GM18861 (cell line): ENCODE data around the gene SLC27A1.
"Not testable (repeated sequence)": the region's sequence is repeated elsewhere in the genome, so short reads cannot be mapped to it uniquely, and the experiment has no call there.

ENCODE experiments used
- ATAC-seq: cut with Tn5 transposase; IDR thresholded peaks from one replicate; pipeline ENCODE4 v1.9.1; 2021; ENCODE audit not compliant: unreplicated experiment

The SLC27A1 gene

DNA sequence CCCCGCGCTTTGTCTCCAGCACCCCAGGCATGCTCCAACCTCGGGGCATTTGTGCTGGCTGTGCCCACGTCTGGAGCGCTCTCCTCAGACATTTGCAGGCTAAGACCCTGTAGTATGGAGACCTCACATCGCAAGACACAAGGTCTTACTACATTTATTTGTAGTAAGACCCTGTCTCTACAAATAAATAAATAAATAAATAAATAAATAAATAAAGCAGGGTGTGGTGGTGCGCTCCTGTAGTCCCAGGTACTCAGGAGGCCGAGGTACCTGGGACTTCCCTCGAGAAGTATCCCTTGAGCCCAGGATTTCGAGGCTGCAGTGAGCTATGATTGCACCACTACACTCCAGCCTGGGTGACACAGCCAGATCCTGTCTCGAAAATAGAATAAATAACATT lies 14.2 kb upstream of the SLC27A1 start:
- ATAC-seq: no peak

DNA sequence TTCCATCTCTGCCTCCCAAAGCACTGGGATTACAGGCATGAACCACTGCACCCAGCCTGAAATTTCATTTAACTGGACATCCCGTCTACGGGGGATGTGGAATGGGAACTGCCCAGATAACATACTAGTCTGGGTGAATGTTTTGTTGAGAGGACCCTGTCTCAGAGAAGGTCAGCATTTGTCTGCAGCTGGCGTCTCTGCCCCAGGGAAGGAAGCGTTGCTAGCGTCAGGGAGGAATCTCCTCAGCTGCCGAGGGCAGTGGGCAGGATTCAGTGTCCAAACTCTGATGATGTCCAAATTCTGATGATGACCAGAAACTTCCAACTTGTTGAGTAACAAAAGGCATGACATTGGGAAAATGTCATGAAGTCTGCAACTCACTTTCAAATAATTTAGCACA lies 12.7 kb upstream of the SLC27A1 start:
- no peak for ATAC-seq

DNA sequence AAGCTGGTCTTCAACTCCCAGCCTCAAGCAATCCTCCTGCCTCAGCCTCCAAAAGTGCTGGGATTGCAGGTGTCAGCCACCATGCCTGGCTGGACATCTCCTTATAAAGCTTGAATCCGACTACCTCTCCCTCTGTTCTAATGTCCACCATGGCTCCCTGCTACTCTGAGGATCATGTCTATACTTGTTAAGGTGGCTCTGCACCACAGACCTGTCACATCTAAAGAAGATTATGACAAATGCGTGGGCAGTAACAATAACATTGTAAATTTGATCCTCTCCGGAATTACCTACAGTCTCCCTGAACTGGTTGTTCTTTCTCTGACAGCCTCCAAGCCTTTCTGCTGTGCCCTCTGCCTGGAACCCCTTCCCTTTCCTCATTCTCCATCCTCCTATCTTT lies 11.4 kb upstream of the SLC27A1 start:
- no peak for ATAC-seq

DNA sequence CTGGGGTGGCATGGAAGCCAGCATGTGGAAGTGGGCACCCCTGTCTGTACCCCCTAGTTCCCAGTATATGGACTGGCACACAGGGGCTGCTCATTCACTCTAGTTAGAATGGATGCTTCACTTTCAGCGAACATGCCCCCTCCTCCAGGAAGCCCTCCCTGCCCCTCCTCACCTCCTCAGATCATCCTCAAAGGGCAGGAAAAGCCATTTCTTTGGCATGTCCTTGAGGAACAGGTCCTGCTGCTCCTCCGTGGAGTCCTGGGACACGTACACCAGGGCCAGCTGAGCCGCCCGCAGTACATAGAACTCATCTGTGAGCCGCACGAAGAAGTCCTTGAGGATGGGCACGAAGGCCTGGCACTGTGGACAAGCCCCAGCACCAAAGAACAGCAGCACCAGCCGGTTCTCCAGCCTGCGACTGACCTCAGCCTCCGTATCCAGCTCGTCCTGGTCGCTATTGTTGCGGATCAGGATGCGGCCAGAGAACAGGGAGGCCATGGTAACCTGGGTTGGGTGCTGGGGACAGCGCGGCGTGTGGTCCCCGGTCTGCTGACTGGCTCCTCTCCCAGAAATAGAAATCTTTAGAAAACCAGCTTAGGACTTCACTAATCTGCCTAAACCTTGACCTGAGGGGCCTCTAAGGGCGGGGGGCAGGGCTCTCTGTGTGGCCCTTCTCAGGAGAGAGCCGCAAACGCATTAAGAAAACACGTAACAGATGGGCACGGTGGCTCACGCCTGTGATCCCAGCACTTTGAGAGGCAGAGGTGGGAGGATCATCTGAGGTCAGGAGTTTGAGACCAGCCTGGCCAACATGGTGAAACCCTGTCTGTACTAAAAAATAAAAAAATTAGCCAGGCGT lies 9.7 kb upstream of the SLC27A1 start, which contains the start of gene NXNL1:
Gene NXNL1, minus strand, starts transcription at position 555 of the 859 bp plus-strand sequence. Its CDS starts 57 bp downstream, at position 498.
- no peak for ATAC-seq

DNA sequence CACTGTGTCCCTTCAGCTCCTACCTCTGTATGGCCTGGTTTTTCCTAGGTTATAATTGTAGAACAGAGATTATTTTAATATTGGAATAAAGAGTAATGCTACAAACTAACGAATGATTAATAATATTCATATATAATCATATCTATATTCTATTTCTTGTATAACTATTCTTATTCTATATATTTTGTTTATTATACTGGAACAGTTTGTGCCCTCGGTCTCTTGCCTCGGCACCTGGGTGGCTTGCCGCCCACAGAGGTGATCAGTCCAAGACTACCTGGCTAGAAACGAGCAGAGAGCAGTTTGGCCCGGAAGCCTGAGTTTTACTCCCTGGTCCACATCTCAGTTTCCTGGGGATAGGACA lies 3.9 kb upstream of the SLC27A1 start:
- no peak for ATAC-seq

DNA sequence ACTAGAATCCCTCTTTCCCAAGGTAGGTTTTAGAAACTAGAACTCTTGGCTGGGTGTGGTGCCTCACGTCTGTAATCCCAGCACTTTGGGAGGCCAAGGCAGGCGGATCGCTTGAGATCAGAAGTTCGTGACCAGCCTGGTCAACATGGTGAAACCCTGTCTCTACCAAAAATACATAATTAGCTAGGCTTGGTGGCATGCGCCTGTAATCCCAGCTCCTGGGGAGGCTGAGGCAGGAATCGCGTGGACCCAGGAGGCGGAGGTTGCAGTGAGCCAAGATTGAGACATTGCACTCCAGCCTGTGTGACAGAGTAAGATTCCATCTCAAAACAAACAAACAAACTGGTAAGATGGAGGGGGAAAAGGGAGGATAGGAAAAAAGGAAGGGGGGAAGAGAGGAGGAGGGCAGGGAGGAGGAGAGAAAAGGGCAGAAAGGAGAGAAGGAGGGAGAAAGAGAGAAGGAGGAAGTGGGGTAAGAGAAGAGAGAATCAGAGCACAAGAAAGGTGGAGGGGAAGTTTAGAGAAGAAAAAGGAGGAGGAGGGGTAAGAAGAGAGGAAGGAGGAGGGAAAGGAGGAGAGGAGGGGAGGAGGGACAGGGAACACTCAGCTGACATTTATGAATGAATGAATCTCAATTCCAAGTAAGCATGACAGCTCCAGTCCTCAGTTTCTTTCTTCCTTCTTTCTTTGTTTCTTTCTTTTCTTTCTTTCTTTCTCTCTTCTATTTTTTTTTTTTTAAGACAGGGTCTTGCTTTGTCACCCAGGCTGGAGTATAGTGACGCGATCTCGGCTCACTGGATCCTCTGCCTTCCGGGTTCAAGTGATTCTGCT lies 2.6 kb upstream of the SLC27A1 start:
- ATAC-seq: no peak

DNA sequence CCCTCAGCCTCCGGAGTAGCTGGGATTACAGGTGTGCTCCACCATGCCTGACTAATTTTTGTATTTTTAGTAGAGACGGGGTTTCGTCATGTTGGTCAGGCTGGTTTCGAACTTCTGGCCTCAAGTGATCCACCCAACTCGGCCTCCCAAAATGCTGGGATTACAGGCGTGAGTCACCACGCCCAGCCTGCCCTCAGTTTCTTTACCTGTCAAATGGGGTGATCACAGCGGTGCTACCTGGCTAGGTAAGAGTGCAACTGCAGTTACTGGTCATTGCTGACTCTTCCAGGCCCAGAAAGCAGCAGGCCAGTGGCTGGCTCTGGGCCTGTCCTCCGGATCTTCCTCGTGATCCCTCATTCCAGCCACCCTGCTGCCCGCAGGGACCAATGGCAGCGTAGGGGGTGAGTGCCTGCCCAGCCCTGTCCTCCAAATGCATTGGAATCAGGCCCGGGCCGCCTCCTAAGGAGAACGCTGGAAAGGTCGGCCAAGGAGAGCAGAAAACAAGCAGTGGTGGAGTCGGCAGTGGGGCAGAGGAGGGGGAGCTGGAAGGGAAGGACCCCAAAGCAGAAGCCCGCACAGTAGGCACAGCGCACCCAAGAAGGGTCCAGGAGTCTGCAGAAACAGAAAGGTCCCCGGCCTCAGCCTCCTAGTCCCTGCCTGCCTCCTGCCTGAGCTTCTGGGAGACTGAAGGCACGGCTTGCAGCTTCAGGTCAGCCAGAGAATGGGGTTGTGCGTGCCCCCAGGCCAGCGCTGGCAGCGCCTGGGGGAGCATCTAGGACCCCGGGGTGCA lies 1.8 kb upstream of the SLC27A1 start:
- ATAC-seq: no peak

DNA sequence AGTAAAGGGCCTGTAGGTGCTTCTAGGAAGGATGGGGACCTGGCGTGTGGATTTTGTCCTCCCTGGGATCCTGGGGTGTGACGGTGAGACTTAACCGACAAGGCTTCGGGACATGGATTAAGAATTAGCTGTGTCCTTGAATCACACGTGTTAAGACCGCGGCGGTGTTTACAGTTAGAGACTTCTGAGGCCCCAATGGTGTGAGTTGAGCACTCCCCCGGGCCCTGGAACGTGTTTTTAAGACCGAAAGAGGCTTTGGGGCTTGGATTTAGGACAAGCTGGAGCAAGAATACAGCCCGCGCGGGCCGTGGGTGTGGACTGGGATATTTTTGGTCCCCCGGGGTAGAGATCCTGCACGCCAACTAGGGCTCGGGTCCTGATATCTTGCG lies 1.2 kb upstream of the SLC27A1 start:
- no peak for ATAC-seq

DNA sequence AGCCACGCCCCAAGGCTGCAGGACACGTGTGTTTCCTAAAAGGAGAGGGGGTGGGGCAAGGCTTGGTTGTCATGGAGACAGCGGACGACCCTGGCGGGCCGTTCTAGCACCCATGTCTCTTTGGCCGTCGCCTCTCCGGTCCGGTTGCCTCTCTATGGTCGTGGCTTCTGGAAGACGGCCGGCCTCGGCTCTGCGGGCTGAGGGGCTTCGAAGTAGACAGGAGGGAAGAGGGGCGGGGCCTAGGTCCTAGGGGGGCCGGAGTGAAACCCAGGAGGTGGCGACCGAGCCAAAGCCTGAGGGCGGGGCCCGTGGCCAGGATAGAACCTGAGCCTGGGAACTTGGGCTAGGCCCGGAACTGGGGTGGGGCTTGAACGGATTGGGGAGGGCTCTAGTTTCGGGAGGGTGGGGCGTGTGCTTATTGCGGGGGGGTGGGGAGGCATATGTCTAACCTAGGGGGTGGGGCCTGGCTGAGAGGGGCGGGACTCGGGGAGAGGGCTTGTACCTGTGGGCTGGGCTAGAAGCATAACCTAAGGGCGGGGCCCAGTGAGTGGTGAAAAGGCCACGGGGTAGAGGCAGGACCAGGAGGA lies 750 bp upstream of the SLC27A1 start:
- ATAC-seq: peak; percentile 21

DNA sequence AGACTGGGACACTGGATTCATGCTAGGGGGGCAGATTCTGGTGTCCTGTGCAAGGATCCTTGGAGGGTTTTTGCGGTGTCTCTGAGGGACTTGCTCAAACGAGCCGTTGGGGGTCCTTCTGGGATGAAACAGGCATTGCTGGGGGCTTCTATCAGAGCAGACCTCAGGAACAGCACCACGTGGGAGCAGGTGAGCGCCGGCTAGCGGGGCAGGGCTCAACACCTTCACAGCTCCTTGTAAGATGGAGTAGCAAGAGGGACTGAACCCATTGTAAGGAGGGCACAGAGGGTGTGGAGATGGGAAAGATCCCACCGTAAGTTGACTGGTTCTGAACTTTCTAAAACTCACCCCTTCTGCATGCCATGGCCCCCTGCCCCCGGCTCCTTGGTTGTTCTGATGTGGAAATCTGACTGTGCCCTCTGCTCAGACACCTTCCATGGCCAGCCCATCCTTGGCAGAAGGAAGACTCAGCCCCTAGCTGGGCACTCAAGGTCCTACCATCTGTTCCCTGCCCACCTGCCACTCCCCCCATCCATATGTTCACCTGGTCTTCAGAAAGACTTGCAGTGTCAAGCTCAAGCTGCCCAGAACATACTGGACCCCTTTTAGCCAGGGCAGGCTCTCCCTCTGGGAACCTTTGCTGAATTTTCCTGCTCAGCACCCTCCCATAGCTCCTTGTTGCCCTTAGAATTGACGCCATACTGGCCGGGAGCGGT lies 1.2 kb downstream of the SLC27A1 start:
- no peak for ATAC-seq

DNA sequence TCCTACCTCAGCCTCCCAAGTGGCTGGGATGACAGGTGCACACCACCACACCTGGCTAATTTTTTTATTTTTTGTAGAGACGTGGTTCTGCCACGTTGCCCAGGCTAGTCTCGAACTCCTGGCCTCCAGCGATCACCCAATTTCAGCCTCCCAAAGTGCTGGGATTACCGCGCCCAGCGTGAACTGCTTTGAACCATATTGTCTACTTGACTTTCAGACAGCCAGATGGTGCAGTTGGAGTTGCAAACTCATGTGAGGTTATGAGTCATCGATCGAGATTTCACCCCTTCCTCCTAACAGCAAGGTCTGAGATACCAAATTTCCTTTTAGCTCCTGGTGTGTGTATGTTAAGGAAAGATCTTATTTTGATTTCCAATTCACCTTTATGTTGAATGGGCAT lies 2.7 kb downstream of the SLC27A1 start:
- ATAC-seq: no peak

DNA sequence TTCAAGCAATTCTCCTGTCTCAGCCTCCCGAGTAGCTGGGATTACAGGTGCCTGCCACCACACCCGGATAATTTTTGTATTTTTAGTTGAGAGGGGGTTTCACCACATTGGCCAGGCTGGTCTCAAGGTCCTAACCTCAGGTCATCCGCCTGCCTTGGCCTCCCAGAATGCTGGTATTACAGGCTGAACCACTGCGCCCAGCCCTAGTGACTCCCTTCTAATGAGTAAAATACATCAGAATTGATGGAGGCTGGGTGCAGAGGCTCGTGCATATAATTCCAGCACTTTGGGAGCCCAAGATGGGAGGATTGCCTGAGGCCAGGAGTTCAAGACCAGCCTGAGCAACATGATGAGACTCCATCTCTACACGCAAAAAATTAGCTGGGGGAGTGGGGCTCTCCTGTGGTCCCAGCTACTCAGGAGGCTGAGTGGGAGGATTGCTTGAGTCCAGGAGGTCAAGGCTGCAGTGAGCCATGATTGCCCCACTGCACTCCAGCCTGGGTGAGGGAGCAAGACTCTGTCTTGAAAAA lies 4.8 kb downstream of the SLC27A1 start:
- ATAC-seq: not testable (repeated sequence)

DNA sequence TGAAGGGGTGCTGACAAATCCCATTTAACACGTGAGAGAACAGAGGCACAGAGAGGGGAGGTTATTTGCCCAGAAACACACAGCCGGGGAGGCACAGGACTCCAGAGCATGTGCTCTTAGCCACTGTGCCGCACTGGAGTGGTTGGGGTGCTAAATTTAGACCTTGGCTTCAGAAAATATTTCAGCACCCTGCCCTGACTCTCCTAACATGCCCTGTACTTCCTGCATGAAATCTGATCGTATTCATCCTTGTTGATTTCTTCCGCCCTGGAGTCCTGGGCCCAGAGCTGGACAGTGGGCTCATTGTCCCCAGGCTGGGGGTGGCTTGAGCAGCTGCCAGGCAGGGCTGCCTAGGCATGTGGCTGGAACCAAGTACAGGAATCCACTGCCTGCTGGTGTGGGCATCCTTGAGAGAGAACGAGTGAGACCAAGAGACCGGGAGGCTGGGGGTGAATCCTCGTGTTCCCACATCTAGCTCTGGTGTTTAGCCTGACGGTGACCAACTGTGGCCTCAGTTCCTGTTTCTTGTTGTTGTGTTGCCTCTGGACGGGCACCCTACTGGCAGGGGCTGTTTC lies 5.3 kb downstream of the SLC27A1 start:
- no peak for ATAC-seq

DNA sequence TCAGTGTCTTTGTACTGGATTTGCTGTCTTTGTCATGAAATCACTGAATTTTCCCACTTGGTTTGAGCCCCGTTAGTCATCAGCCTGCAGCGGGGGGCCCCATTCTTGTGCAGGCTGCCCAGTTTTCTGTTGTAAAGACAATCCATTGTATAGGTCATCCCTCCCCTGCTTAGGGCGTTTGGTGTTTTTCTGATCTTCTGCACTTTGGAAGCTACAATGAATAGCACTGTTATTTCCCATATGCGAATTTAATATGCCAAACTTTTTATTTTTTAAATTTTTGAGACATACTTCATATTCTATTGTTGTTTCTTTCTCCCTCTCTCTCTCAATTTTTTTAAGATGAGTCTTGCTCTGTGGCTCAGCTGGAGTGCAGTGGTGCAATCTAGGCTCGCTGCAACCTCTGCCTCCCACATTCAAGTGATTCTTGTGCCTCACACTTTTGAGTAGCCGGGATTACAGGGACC lies 9.0 kb downstream of the SLC27A1 start:
- no peak for ATAC-seq

DNA sequence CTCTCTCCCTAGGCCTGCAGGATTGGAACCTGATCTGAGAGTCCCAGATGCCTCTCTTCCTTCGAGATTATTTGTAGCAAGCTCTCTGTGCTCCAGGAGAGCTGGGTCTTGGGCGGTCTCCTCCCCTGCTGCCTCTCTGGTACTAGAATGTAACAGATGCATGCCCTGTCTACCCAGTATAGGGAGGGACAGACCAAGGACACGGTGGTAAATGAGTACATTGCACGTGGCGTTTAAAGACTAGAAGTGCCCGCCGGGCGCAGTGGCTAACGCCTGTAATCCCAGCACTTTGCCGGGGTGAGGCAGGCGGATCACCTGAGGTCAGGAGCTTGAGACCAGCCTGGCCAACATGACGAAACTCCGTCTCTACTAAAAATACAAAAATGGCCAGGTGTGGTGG lies 11.7 kb downstream of the SLC27A1 start:
- ATAC-seq: no peak

DNA sequence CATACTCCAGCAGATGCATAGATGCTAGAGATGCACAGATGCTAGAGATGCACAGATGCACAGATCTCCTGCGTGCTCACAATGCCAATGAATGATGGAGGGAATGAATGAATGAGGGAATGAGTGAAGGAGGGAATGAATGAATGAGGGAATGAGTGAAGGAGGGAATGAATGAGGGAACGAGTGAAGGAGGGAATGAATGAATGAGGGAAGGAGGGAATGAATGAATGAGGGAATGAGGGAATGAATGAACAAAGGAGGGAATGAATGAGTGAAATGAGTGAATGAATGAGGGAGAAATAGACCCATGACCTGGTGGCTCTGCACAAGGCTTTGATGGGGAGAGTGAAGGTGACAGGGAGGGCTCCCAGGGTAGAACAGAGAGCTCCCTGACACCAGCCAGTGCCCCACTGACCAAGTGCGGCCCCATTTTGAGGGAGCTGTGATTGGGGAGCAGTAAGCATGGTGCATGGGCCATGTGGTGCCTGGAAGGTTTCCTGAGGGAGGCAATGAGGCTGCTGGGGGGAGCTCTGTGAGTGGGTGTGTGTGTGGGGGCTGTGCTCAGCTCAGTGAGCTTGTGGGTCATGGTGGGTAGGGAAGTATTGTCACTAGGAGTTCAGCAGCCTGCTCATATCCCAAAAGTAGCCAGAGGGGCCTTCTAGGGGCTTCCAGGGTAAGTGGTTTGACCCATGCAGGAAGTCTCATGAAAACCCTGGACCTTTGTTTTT lies 12.7 kb downstream of the SLC27A1 start:
- ATAC-seq: no peak

DNA sequence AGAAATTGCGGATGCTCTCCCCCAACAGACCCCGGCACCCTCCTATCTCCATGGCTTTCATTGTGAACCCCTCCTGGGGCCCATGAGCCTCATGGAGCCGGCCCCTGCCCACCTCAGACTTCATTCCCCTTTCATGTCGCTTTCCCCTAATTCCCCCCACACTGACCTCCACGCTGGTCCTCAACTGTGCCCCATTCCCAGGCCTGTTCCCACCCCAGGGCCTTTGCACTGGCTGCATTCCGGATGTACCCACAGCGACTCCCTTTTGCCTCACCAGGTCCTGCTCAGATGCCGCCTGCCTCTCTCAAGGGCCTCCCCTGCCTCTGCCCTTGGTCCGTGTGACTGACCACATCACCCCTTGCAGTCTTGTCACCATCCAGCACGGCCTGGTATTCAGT lies 13.3 kb downstream of the SLC27A1 start:
- ATAC-seq: no peak

DNA sequence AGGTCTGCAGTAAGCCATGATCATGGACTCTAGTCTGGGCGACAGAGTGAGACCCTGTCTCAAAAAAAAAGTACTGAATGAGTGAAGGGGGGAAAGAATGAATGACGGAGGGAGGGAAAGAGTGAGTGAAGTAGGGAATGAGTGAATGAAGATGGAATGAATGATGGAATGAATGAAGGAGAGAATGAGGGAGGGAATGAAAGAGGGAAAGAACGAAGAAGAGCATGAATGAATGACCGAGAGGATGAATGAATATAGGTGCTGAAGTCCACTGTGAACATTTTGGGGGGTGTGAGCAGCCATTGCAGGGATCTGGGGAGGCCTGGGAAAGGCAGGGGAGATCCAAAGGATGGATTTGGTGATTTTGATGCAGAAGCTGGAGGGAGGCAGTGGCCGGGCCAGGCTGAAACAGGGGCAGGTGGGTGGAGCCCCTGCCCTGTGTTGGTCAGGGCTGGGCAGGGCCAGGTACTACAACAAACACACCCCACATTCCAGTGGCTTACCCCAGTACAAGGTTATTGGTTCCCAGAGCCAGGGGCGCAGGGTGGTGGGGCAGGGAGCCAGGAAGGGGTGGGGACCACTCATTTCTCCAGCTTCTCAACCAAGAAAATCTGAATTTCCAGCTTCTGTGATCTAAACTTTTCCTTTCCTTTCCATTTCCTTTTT lies 14.3 kb downstream of the SLC27A1 start:
- no peak for ATAC-seq
